GM23248 (cell line): ENCODE results near the gene NHLH1. TPM values are rescaled to one million over a fixed set of nuclear protein-coding genes. Genes with fewer than 3 reads are reported as not detected.

ENCODE experiments used
- DNase-seq: peaks from one replicate; pipeline ENCODE4 v3.0.0-alpha.2; 2015
- H2AFZ ChIP-seq: fragments of 200-600 bp; sonication (generic); 2 replicates; pipeline ENCODE4 v1.6.1; 2016; ENCODE audit warnings: antibody characterized with exemption
- H3F3A ChIP-seq: fragments of 200-600 bp; sonication (generic); 2 replicates; pipeline ENCODE4 v1.6.1; 2016; ENCODE audit warnings: mild to moderate bottlenecking, antibody characterized with exemption, mixed run types; ENCODE audit not compliant: insufficient read depth
- H3K27ac ChIP-seq: fragments of 200-600 bp; sonication (generic); 2 replicates; pipeline ENCODE4 v1.5.1; 2016; ENCODE audit warnings: mild to moderate bottlenecking
- H3K27me3 ChIP-seq: fragments of 200-600 bp; sonication (generic); replicated peaks from 2 replicates; pipeline ENCODE4 v1.6.1; 2016; ENCODE audit warnings: mild to moderate bottlenecking; ENCODE audit not compliant: insufficient read depth
- H3K36me3 ChIP-seq: fragments of 200-600 bp; sonication (generic); 2 replicates; pipeline ENCODE4 v1.6.1; 2016; ENCODE audit warnings: low read depth, mild to moderate bottlenecking
- H3K4me1 ChIP-seq: fragments of 200-600 bp; sonication (generic); 2 replicates; pipeline ENCODE4 v1.6.1; 2016; ENCODE audit warnings: mild to moderate bottlenecking; ENCODE audit not compliant: insufficient read depth
- H3K4me2 ChIP-seq: fragments of 200-600 bp; sonication (generic); one replicate; pipeline ENCODE4 v1.6.1; 2016; ENCODE audit warnings: mild to moderate bottlenecking; ENCODE audit not compliant: unreplicated experiment
- H3K4me3 ChIP-seq: fragments of 200-600 bp; sonication (generic); 2 replicates; pipeline ENCODE4 v1.5.1; 2016; ENCODE audit warnings: mild to moderate bottlenecking
- H3K79me2 ChIP-seq: fragments of 200-600 bp; sonication (generic); 2 replicates; pipeline ENCODE4 v1.6.1; 2016; ENCODE audit warnings: mild to moderate bottlenecking; ENCODE audit not compliant: insufficient read depth
- H3K9ac ChIP-seq: fragments of 200-600 bp; sonication (generic); 2 replicates; pipeline ENCODE4 v1.6.1; 2016; ENCODE audit warnings: mild to moderate bottlenecking
- H3K9me2 ChIP-seq: fragments of 200-600 bp; sonication (generic); 2 replicates; pipeline ENCODE4 v1.6.1; 2016; ENCODE audit warnings: mixed run types, mild to moderate bottlenecking, moderate library complexity; ENCODE audit not compliant: insufficient read depth
- H3K9me3 ChIP-seq: fragments of 200-600 bp; sonication (generic); one replicate; pipeline ENCODE4 v1.6.1; 2017; ENCODE audit warnings: low read depth
- H4K20me1 ChIP-seq: fragments of 200-600 bp; sonication (generic); 2 replicates; pipeline ENCODE4 v1.6.0; 2016; ENCODE audit not compliant: insufficient read depth
- EZH2 ChIP-seq: fragments of 200-600 bp; sonication (generic); IDR thresholded peaks from 2 replicates; pipeline ENCODE4 v1.6.1; 2018; ENCODE audit warnings: antibody characterized with exemption, mild to moderate bottlenecking; ENCODE audit not compliant: insufficient read depth, poor library complexity, severe bottlenecking
- EZH2phosphoT487 ChIP-seq: fragments of 200-600 bp; sonication (generic); IDR thresholded peaks from 2 replicates; pipeline ENCODE4 v1.6.1; 2018; ENCODE audit warnings: antibody characterized with exemption, moderate library complexity, mild to moderate bottlenecking, low read depth; ENCODE audit not compliant: insufficient read depth
- WGBS, 2 experiments: methylation state at CpG; one replicate each; pipeline ENCODE4 v1.1.6; 2015 to 2017; ENCODE audit warnings: low lambda C conversion rate in 2 of 2, low coverage in 1 of 2; ENCODE audit errors: missing lambda C conversion rate in 2 of 2; 5-methylcytosine and 5-hydroxymethylcytosine counted together
- in situ Hi-C: fragments of 300-500 bp; cut with MboI; formaldehyde crosslinking; loops from 2 replicates; pipeline ENCODE4 v1.15.0; 2020
- polyA plus RNA-seq: library from polyadenylated mRNA; unstranded; fragments of >200 nt; fragmentation: Nextera tagmentation; extraction: Ambion mirVana; gene quantifications from 2 replicates; pipeline ENCODE4 v1.2.1, GENCODE V29; 2016
- total RNA-seq: library from RNA; depleted of rRNA; stranded (reverse); fragments of >200 nt; shearing (Covaris generic); gene quantifications from 2 replicates; pipeline ENCODE4 v1.2.3, GENCODE V29; 2014; rRNA removed

The NHLH1 gene
- total RNA-seq (not detected in 2 replicates), polyA plus RNA-seq (0.16 and 0.31 TPM in 2 replicates)

GRCh38 chr1:160366731-160367515 lies at the start of gene NHLH1:
Gene NHLH1 (plus strand): TSS chr1:160367071. CDS start chr1:160370732, 3,661 bp downstream.
- Histone ChIP-seq H3K36me3 (no peaks in the 10 kb centered on the region), H3K79me2 (no peaks in the 10 kb centered on the region), H2AFZ (no peak within 1 kb of the TSS), H3K4me1 (no peaks in the 10 kb centered on the region), H3K9me3 (no peaks in the 10 kb centered on the region), H4K20me1 (no peaks in the 10 kb centered on the region), H3K4me2 (no peak within 1 kb of the TSS), H3K9me2 (no peaks in the 10 kb centered on the region), H3K9ac (no peak within 1 kb of the TSS), H3K27me3 (no peaks in the 10 kb centered on the region), H3K4me3 (no peak within 1 kb of the TSS), H3K27ac (no peak within 1 kb of the TSS), H3F3A (peaks cover 4% of the 10 kb centered on the region; the same call in 1 of the 2 replicates)
- in situ Hi-C loops, result no loop called here
- DNase-seq, result no peak
- TF ChIP-seq EZH2 (no peak), EZH2phosphoT487 (no peak)
- WGBS, 2 experiments, result 38 to 54% methylated on average over 10 to 15 of the region's 15 CpGs

DNA sequence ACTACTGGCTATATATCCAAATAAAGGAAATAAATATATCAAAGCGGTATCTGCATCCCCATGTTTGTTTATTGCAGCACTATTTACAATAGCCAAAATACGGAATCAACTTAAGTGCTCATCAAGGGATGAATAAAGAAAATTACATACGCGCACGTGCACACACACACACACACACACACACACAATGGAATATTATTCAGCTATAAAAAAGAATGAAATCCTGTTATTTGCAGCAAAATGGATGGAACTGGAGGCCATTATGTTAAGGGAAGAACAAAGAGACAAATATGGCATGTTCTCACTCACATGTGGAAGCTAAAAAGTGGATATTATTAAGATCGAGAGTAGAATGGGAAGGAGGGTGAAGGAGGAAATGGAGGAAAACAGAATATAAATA lies 44.0 kb upstream of the NHLH1 start:
- Histone ChIP-seq H3F3A (peaks cover 30% of the 10 kb centered on the region; the same call in 1 of the 2 replicates), H3K4me2 (no peak overlapping the region), H3K9ac (no peak overlapping the region), H3K4me3 (no peak overlapping the region), H3K36me3 (peaks cover 79% of the 10 kb centered on the region), H3K79me2 (peaks cover 98% of the 10 kb centered on the region), H3K9me2 (no peaks in the 10 kb centered on the region), H3K4me1 (no peaks in the 10 kb centered on the region), H3K27me3 (no peaks in the 10 kb centered on the region), H3K9me3 (no peaks in the 10 kb centered on the region), H4K20me1 (peaks cover 6% of the 10 kb centered on the region; the same call in 1 of the 2 replicates), H2AFZ (no peak overlapping the region), H3K27ac (no peak overlapping the region)
- no peak for DNase-seq
- in situ Hi-C loops, result no loop called here
- no peak for TF ChIP-seq EZH2
- TF ChIP-seq EZH2phosphoT487, result no peak
- WGBS, 2 experiments, result 96 to 98% methylated on average over 6 of the region's 6 CpGs

DNA sequence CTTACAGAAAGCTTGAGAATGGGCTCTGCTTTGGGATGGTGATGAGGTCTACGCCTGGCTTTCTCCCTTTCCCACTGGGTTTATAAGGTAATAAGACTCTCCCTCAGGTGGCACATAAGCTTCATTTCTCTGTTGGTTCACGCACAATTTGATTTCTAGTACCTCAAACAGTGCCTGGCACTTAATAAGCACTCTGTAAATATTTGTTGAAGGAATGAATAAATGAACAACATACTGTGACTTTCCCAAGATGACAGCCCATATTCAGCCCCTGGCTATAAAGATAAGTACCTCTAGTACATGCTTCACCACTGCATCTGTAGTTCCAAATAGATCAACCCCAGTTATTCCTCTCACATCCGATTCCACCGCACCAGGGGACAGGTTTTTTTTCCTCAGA lies 41.6 kb upstream of the NHLH1 start:
- Histone ChIP-seq H3K27me3 (no peaks in the 10 kb centered on the region), H3K36me3 (peaks cover 85% of the 10 kb centered on the region), H3K4me2 (no peak overlapping the region), H2AFZ (no peak overlapping the region), H3K27ac (no peak overlapping the region), H3K9ac (no peak overlapping the region), H3K9me3 (no peaks in the 10 kb centered on the region), H4K20me1 (peaks cover under 1% of the 10 kb centered on the region; the same call in 1 of the 2 replicates), H3F3A (peaks cover 39% of the 10 kb centered on the region; the same call in 1 of the 2 replicates), H3K4me3 (no peak overlapping the region), H3K9me2 (no peaks in the 10 kb centered on the region), H3K79me2 (peaks cover 100% of the 10 kb centered on the region), H3K4me1 (no peaks in the 10 kb centered on the region)
- WGBS, 2 experiments, result 94 to 95% methylated on average over 4 of the region's 4 CpGs
- TF ChIP-seq EZH2, result no peak
- no peak for TF ChIP-seq EZH2phosphoT487
- no peak for DNase-seq
- in situ Hi-C loops, result no loop called here

DNA sequence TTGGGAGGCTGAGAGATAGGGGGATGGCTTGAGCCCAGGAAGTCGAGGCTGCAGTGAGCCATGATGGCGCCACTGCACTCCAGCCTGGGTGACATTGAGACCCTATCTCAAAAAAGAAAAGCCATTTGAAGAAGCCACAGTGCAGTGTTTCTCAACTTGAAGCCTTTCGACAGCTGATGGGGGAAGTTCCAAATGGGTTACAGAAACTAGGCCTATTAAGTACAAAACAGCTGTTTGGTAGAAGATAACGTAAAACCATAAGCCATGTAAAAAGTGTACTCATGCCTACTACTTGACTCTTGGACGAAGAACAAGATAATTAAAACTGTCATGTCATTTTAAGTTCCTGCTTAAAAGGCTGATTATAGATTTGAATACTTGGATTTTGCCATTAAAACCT lies 40.5 kb upstream of the NHLH1 start:
- H3K27me3 ChIP-seq, result no peaks in the 10 kb centered on the region
- H4K20me1 ChIP-seq, result no peaks in the 10 kb centered on the region
- H3K4me1 ChIP-seq, result no peaks in the 10 kb centered on the region
- WGBS, 2 experiments, result 89 to 90% methylated on average over 5 of the region's 5 CpGs
- H3K79me2 ChIP-seq, result peaks cover 100% of the 10 kb centered on the region
- H3K36me3 ChIP-seq, result peaks cover 92% of the 10 kb centered on the region
- no peak overlapping the region for H3K27ac ChIP-seq
- TF ChIP-seq EZH2phosphoT487 (no peak), EZH2 (no peak)
- H3K9me3 ChIP-seq, result no peaks in the 10 kb centered on the region
- H3K9me2 ChIP-seq, result no peaks in the 10 kb centered on the region
- H2AFZ ChIP-seq, result no peak overlapping the region
- in situ Hi-C loops, result no loop called here
- H3K4me2 ChIP-seq, result no peak overlapping the region
- H3K4me3 ChIP-seq, result no peak overlapping the region
- no peak for DNase-seq
- peaks cover 44% of the 10 kb centered on the region; the same call in 1 of the 2 replicates for H3F3A ChIP-seq
- H3K9ac ChIP-seq, result no peak overlapping the region
